C1 segment of cervical spinal cord (tissue), 14 donors: ENCODE measurements around the gene IL4R.
"Not testable (repeated sequence)": the region's sequence is repeated elsewhere in the genome, so short reads cannot be mapped to it uniquely, and the experiment has no call there.

Experiments used
- DNase-seq, 14 donors: peaks; one replicate each; lab custom pipeline; 2025; lab: John Stamatoyannopoulos, UW

IL4R gene

GRCh38 chr16:27378871-27379481 lies 65.2 kb downstream of the IL4R start:
- no peak for DNase-seq

DNA sequence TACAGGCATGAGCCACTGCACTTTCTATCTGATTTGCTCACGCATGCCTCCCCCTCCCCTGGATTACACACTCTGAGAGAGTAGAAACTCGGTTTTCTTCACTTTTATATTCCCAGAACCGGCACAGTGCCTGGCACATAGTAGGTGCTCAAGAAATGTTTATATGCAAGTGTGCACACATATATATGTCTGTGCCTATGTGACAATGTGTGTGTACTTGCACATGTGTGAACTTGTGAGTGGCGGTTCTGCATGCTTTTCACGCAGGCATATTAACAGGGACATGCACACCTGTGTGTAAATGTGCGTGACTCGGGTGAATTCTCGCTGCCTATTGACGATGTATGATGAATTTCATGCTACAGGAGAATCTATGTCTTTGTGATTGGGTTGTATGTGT lies 66.1 kb downstream of the IL4R start:
- DNase-seq: no peak

DNA sequence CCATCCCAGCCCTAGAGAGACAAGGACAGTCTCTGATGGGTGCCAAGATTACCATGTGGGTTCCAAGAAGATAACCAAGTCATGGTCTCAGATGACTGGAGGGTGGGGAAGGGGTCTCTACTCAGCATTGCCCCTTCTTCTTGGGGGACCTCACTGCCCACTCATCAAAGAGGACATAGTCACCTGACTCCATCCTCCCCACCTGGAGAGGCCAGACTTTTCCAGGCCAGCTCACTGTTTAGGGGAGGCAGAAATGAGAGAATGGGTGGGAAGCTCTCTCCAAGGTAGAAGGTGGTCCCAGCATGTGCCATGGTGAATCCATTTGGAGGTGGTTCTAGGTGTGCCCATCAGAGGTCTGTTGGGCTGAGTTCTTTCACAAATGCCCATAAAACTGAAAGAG lies 67.5 kb downstream of the IL4R start:
- no peak for DNase-seq

DNA sequence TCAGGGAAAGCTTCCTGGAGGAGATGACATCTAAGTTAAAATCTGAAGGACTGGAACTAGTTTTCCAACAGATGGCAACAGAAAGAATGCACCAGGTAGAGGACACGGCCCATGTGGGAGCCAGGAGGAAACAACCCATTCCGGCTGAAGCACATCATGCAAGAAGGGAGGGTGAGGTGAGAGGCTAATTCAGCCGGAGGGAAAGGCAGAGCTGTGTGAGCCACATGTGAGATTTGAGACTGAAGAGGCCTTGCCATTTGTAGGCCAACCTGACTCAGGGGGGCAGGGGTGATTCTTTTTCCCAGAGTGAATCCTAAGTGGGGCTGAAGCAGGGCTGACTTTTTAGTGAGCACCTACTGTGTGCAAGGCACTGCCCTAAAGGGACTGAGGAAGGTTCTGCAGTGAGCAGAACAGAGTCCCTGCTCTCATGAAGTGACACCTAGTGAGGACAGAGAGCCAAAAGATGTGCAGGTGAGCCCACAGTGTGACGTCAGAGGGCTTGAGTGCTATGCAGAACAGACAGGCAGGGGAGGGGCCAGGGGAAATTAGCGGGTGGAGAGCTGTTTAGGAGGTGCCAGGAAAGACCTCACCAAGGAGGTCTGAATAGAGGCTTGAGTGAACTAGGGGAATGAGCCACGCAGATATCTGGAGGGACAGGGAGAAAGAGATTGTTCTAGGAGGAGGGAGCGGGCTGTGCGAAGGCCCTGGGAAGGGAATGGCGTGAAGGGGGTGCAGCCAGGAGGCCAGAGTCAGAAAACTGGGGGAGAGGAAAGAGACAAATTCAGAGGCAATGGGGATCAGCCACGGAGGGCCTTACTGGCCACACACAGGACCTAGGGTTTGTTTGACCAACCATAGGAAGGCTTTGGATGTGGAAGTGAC lies 68.4 kb downstream of the IL4R start:
- no peak for DNase-seq

DNA sequence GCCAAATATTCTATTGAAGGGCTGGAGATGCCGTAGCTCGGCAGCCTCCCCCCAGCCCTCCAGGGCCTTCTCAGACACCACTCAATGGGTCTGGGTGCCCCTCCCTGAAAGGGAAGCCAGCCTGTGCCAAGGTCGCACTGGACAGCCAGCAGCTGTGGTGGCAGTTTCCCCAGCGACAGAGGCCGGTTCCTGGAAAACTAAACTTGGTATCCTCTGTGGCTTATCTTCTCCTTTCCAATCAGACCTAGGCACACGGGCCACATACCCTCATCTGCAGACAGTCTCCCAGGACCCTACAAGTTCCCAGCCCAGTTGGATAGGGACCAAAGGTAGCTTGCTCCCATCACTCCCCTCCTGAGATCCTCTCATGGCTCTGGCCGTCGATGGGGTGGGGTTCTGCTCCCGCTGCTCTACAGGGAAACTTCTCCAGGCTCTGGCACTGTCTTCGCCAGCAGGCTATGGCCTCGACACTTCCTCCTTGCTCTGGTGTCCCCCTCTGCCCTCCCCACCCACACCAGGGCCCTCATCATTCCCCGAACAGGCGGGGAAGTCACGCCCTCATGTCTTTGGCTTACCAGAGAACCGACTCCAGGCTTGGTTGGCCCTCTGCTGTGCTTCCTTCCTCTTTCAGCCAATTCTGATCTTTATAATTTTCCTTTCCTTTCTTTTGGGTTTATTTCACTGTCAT lies 69.9 kb downstream of the IL4R start:
- DNase-seq: peak in 2 of 14 donors; percentile 10 to 38

GRCh38 chr16:27384425-27384824 lies 70.7 kb downstream of the IL4R start:
- DNase-seq: no peak

DNA sequence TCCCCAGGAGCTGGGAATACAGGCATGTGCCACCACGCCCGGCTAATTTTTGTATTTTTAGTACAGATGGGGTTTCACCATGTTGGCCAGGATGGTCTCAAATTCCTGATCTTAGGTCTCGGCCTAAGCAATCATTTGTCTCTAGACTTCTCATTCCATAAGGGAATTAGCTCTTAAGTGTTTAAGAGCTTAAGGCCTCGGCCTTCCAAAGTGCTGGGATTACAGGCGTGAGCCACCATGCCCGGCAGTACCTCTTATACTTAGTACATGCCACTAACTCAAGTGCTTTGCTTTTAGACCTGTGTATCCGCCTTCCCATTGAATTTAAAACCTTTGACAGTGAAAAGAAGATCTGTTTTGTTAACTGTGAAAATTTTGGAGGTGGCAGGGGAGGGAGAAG lies 71.6 kb downstream of the IL4R start:
- DNase-seq: no peak

- no peak for DNase-seq
Observed at GRCh38 chr16:27386674-27387073, 72.9 kb downstream of the IL4R start.

GRCh38 chr16:27387724-27388123 lies 74.0 kb downstream of the IL4R start:
- no peak for DNase-seq

- DNase-seq: no peak
Observed at GRCh38 chr16:27389272-27389961, 75.6 kb downstream of the IL4R start.

DNA sequence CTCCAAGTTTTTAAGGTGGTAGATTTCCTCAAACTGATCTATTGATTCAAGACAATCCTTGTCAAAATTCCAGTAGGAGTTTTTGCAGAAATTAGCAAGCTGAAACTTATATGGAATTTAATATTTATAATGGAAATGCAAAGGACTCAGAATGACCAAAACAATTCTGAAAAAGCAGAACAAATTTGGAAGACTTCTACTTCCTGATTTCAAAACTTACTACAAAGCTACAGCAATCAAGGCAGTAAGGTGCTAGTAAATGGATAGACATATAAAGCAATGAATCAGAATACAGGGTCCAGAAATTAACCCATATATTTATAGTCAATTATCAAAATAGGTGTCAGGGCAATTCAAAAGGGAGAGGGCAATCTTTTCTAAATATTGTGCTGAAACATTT lies 76.4 kb downstream of the IL4R start:
- no peak for DNase-seq

GRCh38 chr16:27392671-27393070 lies 78.9 kb downstream of the IL4R start:
- no peak for DNase-seq

GRCh38 chr16:27394516-27394915 lies 80.7 kb downstream of the IL4R start:
- DNase-seq: no peak

DNA sequence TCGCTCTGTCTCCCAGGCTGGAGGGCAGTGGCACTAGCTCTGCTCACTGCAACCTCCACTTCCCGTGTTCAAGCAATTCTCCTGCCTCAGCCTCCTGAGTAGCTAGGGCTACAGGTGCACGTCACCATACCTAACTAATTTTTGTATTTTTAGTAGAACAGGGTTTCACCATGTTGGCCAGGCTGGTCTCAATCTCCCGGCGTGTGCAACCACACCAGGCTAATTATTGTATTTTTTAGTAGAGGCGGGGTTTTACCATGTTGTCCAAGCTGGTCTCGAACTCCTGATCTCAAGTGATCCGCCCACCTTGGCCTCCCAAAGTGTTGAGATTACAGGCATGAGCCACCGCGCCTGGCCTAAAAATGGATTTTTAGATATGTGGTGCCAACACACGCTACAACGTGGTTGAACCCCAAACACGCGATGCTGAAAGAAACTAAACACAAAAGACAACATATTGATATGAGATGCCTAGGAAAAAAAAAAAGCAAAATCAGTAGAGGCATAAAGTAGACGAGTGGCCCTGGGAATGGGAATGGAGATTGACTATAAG lies 84.6 kb downstream of the IL4R start:
- DNase-seq: not testable (repeated sequence)

DNA sequence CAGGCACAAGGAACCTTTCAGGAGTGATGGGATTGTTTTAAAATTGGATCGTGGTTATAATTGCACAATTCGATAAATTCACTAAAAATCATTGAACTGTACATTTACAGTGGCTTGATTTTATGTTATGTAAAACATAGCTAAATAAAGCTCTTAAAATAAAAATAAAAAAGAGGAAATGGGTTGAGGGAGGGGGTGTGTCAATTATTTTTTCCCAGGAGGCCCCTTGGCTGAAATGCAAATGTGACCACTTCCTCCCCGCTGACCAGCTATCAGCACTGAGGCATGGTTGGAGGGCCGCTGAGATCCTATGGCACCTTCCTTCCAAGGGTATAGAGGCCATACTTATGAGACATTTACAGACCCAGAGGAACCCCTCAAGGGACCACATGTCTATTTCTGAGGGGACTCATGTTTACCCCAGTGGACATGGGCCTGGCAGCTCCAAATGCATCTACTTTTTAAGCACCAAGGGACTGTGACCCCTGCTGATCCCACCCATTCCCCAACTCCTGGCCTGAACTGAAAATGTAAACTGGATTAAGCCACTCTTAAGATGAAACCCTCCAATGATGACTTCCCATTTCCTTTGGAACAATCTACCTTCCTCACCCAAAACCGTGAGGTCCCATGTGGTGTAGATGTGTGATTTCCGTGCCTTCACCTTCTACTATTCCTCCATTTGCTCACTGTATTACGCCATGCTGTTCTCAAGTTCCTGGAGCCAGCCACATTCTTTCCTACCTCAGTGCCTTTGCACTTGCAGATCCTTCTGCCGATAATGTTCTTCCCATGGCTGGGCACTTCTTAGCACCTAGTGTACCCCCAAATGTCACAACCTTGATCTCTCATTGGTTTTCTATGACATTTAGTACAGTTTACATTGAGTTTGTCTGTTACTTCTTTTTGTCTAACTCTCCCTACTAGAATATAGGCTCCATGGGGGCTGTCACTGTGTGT lies 85.4 kb downstream of the IL4R start:
- no peak for DNase-seq

- no peak for DNase-seq
Observed at GRCh38 chr16:27399969-27400368, 86.2 kb downstream of the IL4R start.

GRCh38 chr16:27400751-27401620 lies 87.2 kb downstream of the IL4R start:
- DNase-seq: no peak

DNA sequence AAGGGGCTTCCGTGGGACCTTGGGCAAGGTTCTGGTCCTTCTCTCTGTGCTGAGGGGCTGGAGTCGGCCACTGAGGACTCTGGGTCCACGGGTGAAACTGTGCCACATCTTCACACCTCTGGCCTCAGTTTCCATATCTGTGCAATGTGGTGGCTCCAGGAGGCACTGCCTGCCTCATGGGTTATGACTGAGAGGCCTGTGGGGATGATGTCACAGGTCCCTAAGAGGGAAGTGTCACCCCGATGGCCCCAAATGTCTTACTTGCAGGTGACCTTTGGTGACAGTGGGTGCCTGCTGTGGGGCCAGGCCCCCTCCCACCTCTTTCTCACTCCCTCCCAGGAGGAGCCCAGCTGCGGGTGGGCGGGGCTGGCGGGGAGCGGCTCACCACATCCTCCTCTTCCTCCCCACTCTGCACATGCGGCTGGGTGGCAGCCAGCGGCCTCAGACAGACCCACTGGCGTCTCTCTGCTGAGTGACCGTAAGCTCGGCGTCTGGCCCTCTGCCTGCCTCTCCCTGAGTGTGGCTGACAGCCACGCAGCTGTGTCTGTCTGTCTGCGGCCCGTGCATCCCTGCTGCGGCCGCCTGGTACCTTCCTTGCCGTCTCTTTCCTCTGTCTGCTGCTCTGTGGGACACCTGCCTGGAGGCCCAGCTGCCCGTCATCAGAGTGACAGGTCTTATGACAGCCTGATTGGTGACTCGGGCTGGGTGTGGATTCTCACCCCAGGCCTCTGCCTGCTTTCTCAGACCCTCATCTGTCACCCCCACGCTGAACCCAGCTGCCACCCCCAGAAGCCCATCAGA lies 88.2 kb downstream of the IL4R start, which contains the start of gene IL21R:
Gene IL21R (plus strand): TSS at position 407 of the 801 bp plus-strand sequence. CDS start 27,898 bp downstream, outside the sequence.
- DNase-seq: peak in 4 of 14 donors; percentile 5 to 28 (median 15)
